Measurements from ENCODE around the gene ZNF831. TPM values are rescaled to one million over a fixed set of nuclear protein-coding genes. Genes with fewer than 3 reads are reported as not detected.

The ZNF831 gene
- 1 to 10 TPM; 7.0 to 8.6 TPM for total RNA-seq

DNA sequence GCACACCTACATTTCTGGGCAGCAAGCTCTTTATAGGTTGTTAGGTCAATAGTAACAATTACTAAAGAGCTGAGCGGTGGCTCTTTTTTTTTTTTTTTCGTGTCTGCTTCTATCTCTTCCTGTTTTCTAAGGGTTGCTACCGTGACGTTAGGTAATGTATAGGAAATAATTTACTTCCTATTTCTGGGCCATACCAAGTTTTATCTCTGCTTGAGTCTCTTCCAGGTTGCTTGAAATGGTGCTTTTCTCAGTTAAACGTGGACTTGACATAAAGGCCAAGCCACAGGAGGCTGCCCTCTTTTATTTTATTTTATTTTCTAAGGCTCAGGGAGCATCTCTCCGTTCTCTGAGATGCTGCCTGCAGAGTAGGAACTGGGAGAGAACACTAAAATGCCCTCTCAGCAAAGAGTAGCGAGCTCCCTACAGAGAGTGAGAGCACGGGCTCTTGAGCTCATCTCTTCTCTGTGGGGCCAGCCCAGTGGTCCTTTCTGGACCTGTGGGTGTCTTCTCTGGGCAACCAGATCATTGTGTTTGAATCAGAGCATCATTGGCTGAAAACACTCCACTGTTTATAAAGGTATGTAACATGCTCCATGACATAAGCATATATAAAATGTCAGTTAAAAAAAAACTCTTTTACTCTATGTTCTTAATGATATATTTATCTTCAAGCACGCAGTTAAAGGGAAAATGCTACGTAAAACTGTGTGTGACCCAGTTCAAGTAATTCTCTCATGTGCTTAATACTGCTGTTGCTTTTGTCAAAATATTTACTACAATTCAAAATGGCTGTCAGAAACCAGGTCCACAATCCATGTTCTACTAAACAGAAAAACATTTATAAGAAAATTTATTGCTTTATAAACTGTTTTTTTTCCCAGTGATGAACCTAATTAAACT, at the start of gene ZNF831:
ZNF831 (plus strand) TSS at position 191 of the 900 bp plus-strand sequence. CDS start 27,199 bp downstream, outside the sequence.
- intact Hi-C loops (cut with DNase I, micrococcal nuclease), result loop anchor here (1.0 to 10.0 kb wide), 3 partner anchors 15 to 859 kb away; partner anchors contain the start of genes NELFCD (in 1 of the 2) and RAB22A (in 1 of the 2)
- peaks cover 89% of the 10 kb centered on the region for H3K4me1 Mint-ChIP-seq
- ChIA-PET CTCF (interaction anchor here (0.6 to 3.3 kb wide), 11 partner anchors 10 to 108 kb away, joined by 3 to 45 read pairs (median 5); no protein-coding TSS in a partner anchor), POLR2A (interaction anchor here (0.9 to 3.1 kb wide), 2 partner anchors 12 to 17 kb away, joined by 3 to 21 read pairs; no protein-coding TSS in a partner anchor)
- peaks cover 11% of the 10 kb centered on the region for H3K36me3 Mint-ChIP-seq (ENCODE audit: low read depth)
- no peaks in the 10 kb centered on the region for H3K27me3 Mint-ChIP-seq
- H3K27ac Mint-ChIP-seq, result peak within 1 kb of the TSS; percentile 97
- no peaks in the 10 kb centered on the region for H3K9me3 Mint-ChIP-seq (ENCODE audit: low read depth)
- peak within 1 kb of the TSS; percentile 76 for H3K4me3 Mint-ChIP-seq
- no peak for DNase-seq
- peak; percentile 6 for ATAC-seq

DNA sequence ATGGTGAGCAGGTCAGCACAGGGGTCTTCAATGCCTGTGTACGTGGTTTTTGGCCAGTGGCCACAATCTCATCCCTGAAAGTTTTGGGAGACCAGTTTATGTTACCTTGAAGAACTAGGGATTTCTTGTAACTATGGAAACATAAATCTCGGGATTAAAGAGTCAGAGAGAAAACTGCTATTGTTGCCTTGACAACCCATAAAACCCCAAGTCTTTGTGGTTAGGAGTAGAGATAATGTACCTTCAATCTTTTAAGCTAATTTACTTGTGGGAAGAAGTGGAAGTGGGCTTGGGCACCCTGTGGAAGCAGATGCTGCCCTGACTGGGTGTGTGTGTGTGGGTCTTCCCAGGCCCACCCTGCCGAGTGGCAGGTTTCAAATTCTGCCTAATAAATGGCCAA, 46.1 kb upstream of the ZNF831 start:
- peaks cover 54% of the 10 kb centered on the region for H3K4me1 Mint-ChIP-seq
- POLR2A ChIA-PET, result no interaction called here
- CTCF ChIA-PET, result interaction anchor here (0.6 to 1.8 kb wide), 6 partner anchors 8 to 280 kb away, joined by 3 to 10 read pairs (median 4); no protein-coding TSS in a partner anchor

GRCh38 chr20:59118855-59119254, 44.8 kb upstream of the ZNF831 start:
- peaks cover 9% of the 10 kb centered on the region for H3K36me3 Mint-ChIP-seq (ENCODE audit: low read depth)
- ChIA-PET CTCF (interaction anchor here (0.9 to 2.6 kb wide), 4 partner anchors 9 to 103 kb away, joined by 3 to 7 read pairs (median 3); no protein-coding TSS in a partner anchor), POLR2A (no interaction called here)
- no peak for ATAC-seq
- no peaks in the 10 kb centered on the region for H3K27me3 Mint-ChIP-seq
- intact Hi-C loops (cut with DNase I, micrococcal nuclease), result no loop called here
- no peak overlapping the region for H3K27ac Mint-ChIP-seq
- H3K4me1 Mint-ChIP-seq, result peaks cover 67% of the 10 kb centered on the region
- H3K4me3 Mint-ChIP-seq, result no peak overlapping the region
- H3K9me3 Mint-ChIP-seq (ENCODE audit: low read depth), result peaks cover 2% of the 10 kb centered on the region
- no peak for DNase-seq

More for the DNA sequence above, 46.1 kb upstream of the ZNF831 start:
- H3K4me3 Mint-ChIP-seq, result no peak overlapping the region
- ATAC-seq (no peak), DNase-seq (no peak)
- H3K27ac Mint-ChIP-seq, result no peak overlapping the region
- H3K36me3 Mint-ChIP-seq (ENCODE audit: low read depth), result peaks cover 9% of the 10 kb centered on the region
- intact Hi-C loops (cut with DNase I, micrococcal nuclease), result no loop called here
- peaks cover 2% of the 10 kb centered on the region for H3K9me3 Mint-ChIP-seq (ENCODE audit: low read depth)
- no peaks in the 10 kb centered on the region for H3K27me3 Mint-ChIP-seq

DNA sequence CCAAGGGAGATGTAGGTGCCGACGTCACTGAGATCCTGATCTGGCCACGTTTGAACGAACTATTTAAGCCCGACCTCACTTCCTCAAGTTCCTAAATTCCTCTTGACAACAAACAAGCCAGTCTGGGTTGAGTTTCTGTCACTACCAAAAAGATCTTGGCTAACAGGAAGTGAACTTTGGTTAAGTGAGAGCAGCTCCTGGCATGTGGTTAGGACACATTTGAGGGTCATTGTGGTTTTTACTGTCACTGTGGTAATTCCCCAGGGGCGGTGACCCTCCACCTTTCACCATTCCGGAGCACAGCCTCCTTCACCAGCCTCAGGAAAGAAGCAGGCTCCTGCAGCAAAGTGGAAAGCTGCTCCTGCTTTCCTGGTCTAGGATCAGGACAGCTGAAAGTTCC, 43.1 kb upstream of the ZNF831 start:
- H3K9me3 Mint-ChIP-seq (ENCODE audit: low read depth), result peaks cover 2% of the 10 kb centered on the region
- peaks cover 78% of the 10 kb centered on the region for H3K4me1 Mint-ChIP-seq
- H3K27ac Mint-ChIP-seq, result peak overlapping the region; percentile 71
- H3K4me3 Mint-ChIP-seq, result peak overlapping the region; percentile 22
- DNase-seq (peak; percentile 43), ATAC-seq (peak; percentile 10)
- POLR2A ChIA-PET, result no interaction called here
- intact Hi-C loops (cut with DNase I, micrococcal nuclease), result loop anchor here in 1 of 2 experiments (1.0 kb wide), 1 partner anchor 24 kb away; no protein-coding TSS in a partner anchor
- CTCF ChIA-PET, result interaction anchor here (0.7 to 2.6 kb wide), 7 partner anchors 10 to 87 kb away, joined by 3 to 9 read pairs (median 4); no protein-coding TSS in a partner anchor
- no peaks in the 10 kb centered on the region for H3K27me3 Mint-ChIP-seq
- H3K36me3 Mint-ChIP-seq (ENCODE audit: low read depth), result peaks cover 9% of the 10 kb centered on the region

DNA sequence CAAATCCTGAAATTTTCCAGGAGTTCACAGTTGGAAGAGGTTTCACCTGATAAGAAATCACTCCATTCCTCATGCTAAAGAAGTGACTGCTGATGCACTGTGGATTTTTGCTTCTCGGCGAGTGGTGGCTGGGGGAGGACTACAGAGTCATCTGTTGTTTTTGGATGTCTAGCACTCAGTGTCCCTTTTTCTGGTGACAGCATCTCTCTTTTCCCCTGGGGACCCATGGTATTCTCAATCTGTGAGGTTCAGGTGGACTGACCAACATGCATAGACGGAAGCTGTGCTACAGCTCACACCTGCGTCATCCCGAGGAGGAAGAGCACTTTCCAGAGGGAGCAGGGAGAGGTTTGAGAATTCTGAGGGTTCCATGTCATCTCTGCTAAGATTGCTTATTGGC, 42.7 kb upstream of the ZNF831 start:
- peak overlapping the region; percentile 22 for H3K4me3 Mint-ChIP-seq
- intact Hi-C loops (cut with DNase I, micrococcal nuclease), result loop anchor here in 1 of 2 experiments (1.0 kb wide), 1 partner anchor 23 kb away; no protein-coding TSS in a partner anchor
- ATAC-seq, result no peak
- CTCF ChIA-PET, result interaction anchor here (0.7 to 2.6 kb wide), 6 partner anchors 11 to 86 kb away, joined by 3 to 9 read pairs (median 5); no protein-coding TSS in a partner anchor
- no peaks in the 10 kb centered on the region for H3K27me3 Mint-ChIP-seq
- H3K27ac Mint-ChIP-seq, result peak overlapping the region; percentile 94
- H3K9me3 Mint-ChIP-seq (ENCODE audit: low read depth), result peaks cover 2% of the 10 kb centered on the region
- H3K36me3 Mint-ChIP-seq (ENCODE audit: low read depth), result peaks cover 9% of the 10 kb centered on the region
- DNase-seq, result peak; percentile 39
- H3K4me1 Mint-ChIP-seq, result peaks cover 81% of the 10 kb centered on the region
- POLR2A ChIA-PET, result no interaction called here

- H3K4me1 Mint-ChIP-seq, result peaks cover 81% of the 10 kb centered on the region
- H3K36me3 Mint-ChIP-seq (ENCODE audit: low read depth), result peaks cover 9% of the 10 kb centered on the region
- H3K27me3 Mint-ChIP-seq, result no peaks in the 10 kb centered on the region
- ATAC-seq, result peak; percentile 47
- ChIA-PET CTCF (interaction anchor here (0.5 to 3.6 kb wide), 17 partner anchors 8 to 109 kb away, joined by 3 to 29 read pairs (median 4); no protein-coding TSS in a partner anchor), POLR2A (interaction anchor here (0.5 to 1.0 kb wide), 3 partner anchors 34 to 143 kb away, joined by 3 to 5 read pairs (median 4); no protein-coding TSS in a partner anchor)
- peaks cover 2% of the 10 kb centered on the region for H3K9me3 Mint-ChIP-seq (ENCODE audit: low read depth)
- H3K27ac Mint-ChIP-seq, result peak overlapping the region; percentile 94
- H3K4me3 Mint-ChIP-seq, result peak overlapping the region; percentile 32
- peak; percentile 56 for DNase-seq
- intact Hi-C loops (cut with DNase I, micrococcal nuclease), result no loop called here
Observed at GRCh38 chr20:59121714-59122565, 41.7 kb upstream of the ZNF831 start.

DNA sequence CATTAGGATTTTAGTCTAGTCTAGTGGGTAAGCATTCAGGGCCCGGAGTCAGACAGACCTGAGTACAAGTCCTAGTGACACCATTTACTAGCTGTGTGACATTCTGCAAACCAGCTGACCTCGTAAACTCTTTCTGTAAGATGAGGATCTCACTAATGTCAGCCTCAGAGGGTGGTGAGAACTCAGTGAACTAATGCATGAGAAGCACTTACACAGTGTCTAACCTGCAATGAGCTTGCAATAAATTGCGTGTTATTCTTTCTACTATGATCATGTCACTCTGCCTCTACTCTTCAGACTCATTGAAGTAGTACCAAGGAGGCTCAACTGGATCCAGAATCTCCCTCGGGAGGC, 41.1 kb upstream of the ZNF831 start:
- ATAC-seq (peak; percentile 67), DNase-seq (no peak)
- CTCF ChIA-PET, result interaction anchor here (0.5 to 3.6 kb wide), 18 partner anchors 9 to 108 kb away, joined by 3 to 29 read pairs (median 4); no protein-coding TSS in a partner anchor
- intact Hi-C loops (cut with DNase I, micrococcal nuclease), result no loop called here
- H3K27me3 Mint-ChIP-seq, result no peaks in the 10 kb centered on the region
- POLR2A ChIA-PET, result interaction anchor here (0.5 to 1.0 kb wide), 6 partner anchors 29 to 200 kb away, joined by 3 to 5 read pairs (median 4); no protein-coding TSS in a partner anchor
- peaks cover 76% of the 10 kb centered on the region for H3K4me1 Mint-ChIP-seq
- peaks cover 9% of the 10 kb centered on the region for H3K36me3 Mint-ChIP-seq (ENCODE audit: low read depth)
- H3K27ac Mint-ChIP-seq, result peak overlapping the region; percentile 94
- peak overlapping the region; percentile 69 for H3K4me3 Mint-ChIP-seq
- peaks cover 2% of the 10 kb centered on the region for H3K9me3 Mint-ChIP-seq (ENCODE audit: low read depth)

DNA sequence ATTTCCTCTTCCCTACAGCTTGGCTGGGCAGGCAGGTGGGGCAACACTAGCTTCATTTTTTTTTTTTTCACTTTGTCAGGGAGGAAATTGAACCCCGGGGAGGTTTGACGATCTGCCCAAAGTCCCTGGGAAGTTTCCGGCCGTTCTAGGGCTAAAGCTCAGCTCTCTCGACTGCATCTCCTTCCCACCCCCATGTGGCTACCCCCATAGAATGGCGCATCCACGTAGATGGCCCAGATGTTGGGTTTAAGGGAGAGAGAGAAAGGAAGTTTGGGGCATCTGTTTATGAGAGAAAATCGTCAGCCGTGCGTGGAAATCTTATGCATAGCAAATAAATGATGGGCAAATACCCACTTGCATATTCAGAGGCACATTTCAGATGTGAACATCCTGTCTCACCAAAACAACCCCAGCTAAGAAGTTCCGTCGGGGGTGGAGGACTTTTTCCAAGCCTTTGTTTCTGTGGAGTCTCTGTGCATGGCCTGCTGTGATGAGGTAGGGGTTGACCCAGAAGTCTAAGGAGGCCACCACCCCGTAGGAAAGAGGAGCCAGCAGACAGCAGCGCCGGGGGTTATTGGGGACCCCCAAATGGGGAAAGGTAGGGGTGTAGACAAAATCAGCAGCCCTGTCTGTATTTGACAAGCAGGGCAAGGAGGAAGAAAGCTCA, 40.5 kb upstream of the ZNF831 start:
- H3K4me3 Mint-ChIP-seq, result peak overlapping the region; percentile 69
- DNase-seq (peak; percentile 70), ATAC-seq (peak; percentile 64)
- peaks cover 2% of the 10 kb centered on the region for H3K9me3 Mint-ChIP-seq (ENCODE audit: low read depth)
- ChIA-PET POLR2A (interaction anchor here (0.6 to 1.0 kb wide), 7 partner anchors 29 to 200 kb away, joined by 3 to 5 read pairs (median 4); no protein-coding TSS in a partner anchor), CTCF (interaction anchor here (0.8 to 3.6 kb wide), 17 partner anchors 13 to 108 kb away, joined by 3 to 29 read pairs (median 5); no protein-coding TSS in a partner anchor)
- peaks cover 9% of the 10 kb centered on the region for H3K36me3 Mint-ChIP-seq (ENCODE audit: low read depth)
- H3K4me1 Mint-ChIP-seq, result peaks cover 70% of the 10 kb centered on the region
- H3K27ac Mint-ChIP-seq, result peak overlapping the region; percentile 94
- H3K27me3 Mint-ChIP-seq, result no peaks in the 10 kb centered on the region
- intact Hi-C loops (cut with DNase I, micrococcal nuclease), result loop anchor here in 1 of 2 experiments (1.0 kb wide), 4 partner anchors 21 to 231 kb away; no protein-coding TSS in a partner anchor

GRCh38 chr20:59123678-59124255, 39.9 kb upstream of the ZNF831 start:
- no peak for ATAC-seq
- Mint-ChIP-seq H3K9me3 (ENCODE audit: low read depth) (peaks cover 2% of the 10 kb centered on the region), H3K4me1 (peaks cover 64% of the 10 kb centered on the region)

More at GRCh38 chr20:59123678-59124255, 39.9 kb upstream of the ZNF831 start:
- ChIA-PET CTCF (interaction anchor here (1.0 to 3.6 kb wide), 10 partner anchors 19 to 84 kb away, joined by 3 to 29 read pairs (median 6); no protein-coding TSS in a partner anchor), POLR2A (interaction anchor here (0.7 to 1.0 kb wide), 3 partner anchors 28 to 90 kb away, joined by 3 to 5 read pairs (median 3); no protein-coding TSS in a partner anchor)
- peak overlapping the region; percentile 94 for H3K27ac Mint-ChIP-seq
- H3K4me3 Mint-ChIP-seq, result peak overlapping the region; percentile 69
- intact Hi-C loops (cut with DNase I, micrococcal nuclease), result loop anchor here in 1 of 2 experiments (1.0 kb wide), 4 partner anchors 21 to 231 kb away; no protein-coding TSS in a partner anchor
- H3K36me3 Mint-ChIP-seq (ENCODE audit: low read depth), result peaks cover 9% of the 10 kb centered on the region
- H3K27me3 Mint-ChIP-seq, result no peaks in the 10 kb centered on the region
- DNase-seq, result no peak
